IMR-90 (cell line): ENCODE data around the gene JPT2. TPM values are rescaled to one million over a fixed set of nuclear protein-coding genes. Genes with fewer than 3 reads are reported as not detected.

ENCODE experiments used
- ATAC-seq: fragments of 200-7000 bp; cut with Tn5 transposase; 2 replicates; pipeline ENCODE4 v1.9.1; 2020; ENCODE audit warnings: low read depth, mild to moderate bottlenecking, moderate library complexity
- BruUV-seq: library from RNA; stranded (reverse); fragments of 400-500 nt; replicated peaks from 2 replicates; lab custom pipeline; 2021; lab: Mats Ljungman, UMichigan
- CTCF ChIA-PET: fragments of 300-600 bp; formaldehyde crosslinking; extraction: SDS; loops from one replicate; lab custom pipeline; 2021; ENCODE audit warnings: antibody characterized with exemption; lab: Yijun Ruan, JAX
- POLR2A ChIA-PET: fragments of 300-600 bp; sonication (Branson Sonifier 250); formaldehyde crosslinking; loops from one replicate; lab custom pipeline; 2022; ENCODE audit warnings: antibody characterized with exemption; ENCODE audit not compliant: unreplicated experiment; lab: Charles Lee
- DNase-seq: peaks from one replicate; pipeline ENCODE4 v3.0.0; 2013
- H2AFZ ChIP-seq: replicated peaks from 2 replicates; pipeline ENCODE3; 2013; ENCODE audit warnings: low read length, mild to moderate bottlenecking; ENCODE audit not compliant: poor library complexity
- H2AK5ac ChIP-seq: 2 replicates; pipeline ENCODE4 v1.6.1; 2013; ENCODE audit warnings: low read depth, low read length, inconsistent platforms
- H2AK9ac ChIP-seq: replicated peaks from 2 replicates; pipeline ENCODE3; 2013; ENCODE audit warnings: mild to moderate bottlenecking, low read depth, low read length, moderate library complexity; ENCODE audit not compliant: poor library complexity
- H2BK120ac ChIP-seq: 2 replicates; pipeline ENCODE4 v1.6.1; 2013; ENCODE audit warnings: low read depth, low read length, inconsistent platforms
- H2BK15ac ChIP-seq: 3 replicates; pipeline ENCODE4 v1.6.1; 2013; ENCODE audit warnings: low read depth, low read length, inconsistent platforms
- H2BK20ac ChIP-seq: 2 replicates; pipeline ENCODE4 v1.6.1; 2013; ENCODE audit warnings: low read depth, mild to moderate bottlenecking, inconsistent platforms, low read length, moderate library complexity
- H2BK5ac ChIP-seq: 2 replicates; pipeline ENCODE4 v1.6.1; 2013; ENCODE audit warnings: mild to moderate bottlenecking, low read depth, low read length, inconsistent platforms; ENCODE audit not compliant: poor library complexity, severe bottlenecking
- H3K14ac ChIP-seq: replicated peaks from 2 replicates; pipeline ENCODE4 v1.6.1; 2013; ENCODE audit warnings: low read depth, low read length, inconsistent platforms
- H3K18ac ChIP-seq: 2 replicates; pipeline ENCODE4 v1.6.1; 2013; ENCODE audit warnings: low read depth, low read length, control low read depth
- H3K23ac ChIP-seq: 2 replicates; pipeline ENCODE4 v1.6.1; 2013; ENCODE audit warnings: low read depth, low read length, inconsistent platforms
- H3K27ac ChIP-seq: 2 replicates; pipeline ENCODE4 v1.5.1; 2013; ENCODE audit warnings: mild to moderate bottlenecking, control low read depth, low read length; ENCODE audit not compliant: insufficient read depth
- H3K27me3 ChIP-seq: 2 replicates; pipeline ENCODE4 v1.6.1; 2013; ENCODE audit warnings: low read length; ENCODE audit not compliant: control insufficient read depth, insufficient read depth
- H3K36me3 ChIP-seq: 2 replicates; pipeline ENCODE4 v1.6.1; 2013; ENCODE audit warnings: low read length, mixed read lengths; ENCODE audit not compliant: control insufficient read depth, insufficient read depth
- H3K4ac ChIP-seq: 2 replicates; pipeline ENCODE4 v1.6.1; 2013; ENCODE audit warnings: low read depth, low read length, inconsistent platforms
- H3K4me1 ChIP-seq: 2 replicates; pipeline ENCODE4 v1.6.1; 2013; ENCODE audit warnings: low read length, mixed read lengths; ENCODE audit not compliant: control insufficient read depth, insufficient read depth
- H3K4me2 ChIP-seq: 2 replicates; pipeline ENCODE4 v1.6.1; 2013; ENCODE audit warnings: low read depth, mild to moderate bottlenecking, control low read depth, low read length, moderate library complexity
- H3K4me3 ChIP-seq: 2 replicates; pipeline ENCODE4 v1.5.1; 2013; ENCODE audit warnings: low read depth, mild to moderate bottlenecking, control low read depth, low read length, moderate library complexity; ENCODE audit not compliant: insufficient read depth
- H3K56ac ChIP-seq: 2 replicates; pipeline ENCODE4 v1.6.1; 2013; ENCODE audit warnings: low read length, inconsistent platforms; ENCODE audit not compliant: insufficient read depth; ENCODE audit errors: extremely low read depth
- H3K79me1 ChIP-seq, 2 experiments: 2 replicates each; pipeline ENCODE4 v1.6.1; 2013; ENCODE audit warnings: low read length in 2 of 2, inconsistent platforms in 1 of 2, low read depth in 1 of 2
- H3K9ac ChIP-seq: 2 replicates; pipeline ENCODE4 v1.6.1; 2013; ENCODE audit warnings: low read depth, low read length, control low read depth
- H3K9me1 ChIP-seq: 2 replicates; pipeline ENCODE4 v1.6.1; 2013; ENCODE audit warnings: low read length, inconsistent platforms; ENCODE audit not compliant: insufficient read depth
- H3K9me3 ChIP-seq: 2 replicates; pipeline ENCODE4 v1.6.1; 2013; ENCODE audit warnings: low read length; ENCODE audit not compliant: control insufficient read depth, insufficient read depth
- H4K20me1 ChIP-seq: 2 replicates; pipeline ENCODE4 v1.6.1; 2013; ENCODE audit warnings: low read length, inconsistent platforms; ENCODE audit not compliant: insufficient read depth
- H4K5ac ChIP-seq: 2 replicates; pipeline ENCODE4 v1.6.1; 2013; ENCODE audit warnings: mild to moderate bottlenecking, low read depth, low read length, control low read depth
- H4K8ac ChIP-seq, 2 experiments: 2 replicates each; pipeline ENCODE4 v1.6.1; 2013; ENCODE audit warnings: low read depth in 2 of 2, low read length in 2 of 2, control low read depth in 1 of 2, inconsistent platforms in 1 of 2
- H4K91ac ChIP-seq: 2 replicates; pipeline ENCODE4 v1.6.1; 2013; ENCODE audit warnings: low read depth, low read length, inconsistent platforms; ENCODE audit not compliant: insufficient read depth
- BHLHE40 ChIP-seq: fragments of 150-350 bp; IDR thresholded peaks from 2 replicates; pipeline ENCODE4 v1.6.1; 2016; ENCODE audit warnings: mild to moderate bottlenecking, low read depth, low read length
- CEBPB ChIP-seq: IDR thresholded peaks from 2 replicates; pipeline ENCODE4 v1.6.1; 2012; ENCODE audit warnings: low read depth, low read length, improper control_type of control experiment
- CHD1 ChIP-seq: IDR thresholded peaks from 2 replicates; pipeline ENCODE4 v1.6.1; 2012; ENCODE audit warnings: low read depth, low read length, improper control_type of control experiment
- FOS ChIP-seq: fragments of 150-350 bp; IDR thresholded peaks from 2 replicates; pipeline ENCODE4 v1.6.1; 2016; ENCODE audit warnings: low read depth, low read length
- MAFK ChIP-seq: IDR thresholded peaks from 2 replicates; pipeline ENCODE4 v1.6.1; 2012; ENCODE audit warnings: low read depth, low read length, improper control_type of control experiment
- MAZ ChIP-seq: IDR thresholded peaks from 2 replicates; pipeline ENCODE4 v1.6.1; 2012; ENCODE audit warnings: low read depth, mild to moderate bottlenecking, low read length, improper control_type of control experiment, moderate library complexity, borderline replicate concordance
- MXI1 ChIP-seq: IDR thresholded peaks from 2 replicates; pipeline ENCODE4 v1.6.1; 2012; ENCODE audit warnings: low read depth, mild to moderate bottlenecking, low read length, moderate library complexity, borderline replicate concordance
- NFE2L2 ChIP-seq: fragments of 150-350 bp; IDR thresholded peaks from 2 replicates; pipeline ENCODE4 v1.6.1; 2016; ENCODE audit warnings: low read depth, mild to moderate bottlenecking, low read length
- POLR2A ChIP-seq: IDR thresholded peaks from 2 replicates; pipeline ENCODE4 v1.6.1; 2012; ENCODE audit warnings: mild to moderate bottlenecking, low read depth, low read length
- RAD21 ChIP-seq: IDR thresholded peaks from 2 replicates; pipeline ENCODE4 v1.6.1; 2012; ENCODE audit warnings: low read length, improper control_type of control experiment
- RCOR1 ChIP-seq: IDR thresholded peaks from 2 replicates; pipeline ENCODE4 v1.6.1; 2012; ENCODE audit warnings: mild to moderate bottlenecking, low read length, improper control_type of control experiment; ENCODE audit not compliant: insufficient replicate concordance
- RFX5 ChIP-seq: IDR thresholded peaks from 2 replicates; pipeline ENCODE4 v1.8.0; 2012; ENCODE audit warnings: low read depth, mild to moderate bottlenecking, low read length, moderate library complexity
- SMC3 ChIP-seq: fragments of 150-350 bp; IDR thresholded peaks from 2 replicates; pipeline ENCODE4 v1.6.1; 2016; ENCODE audit warnings: low read depth, mild to moderate bottlenecking, antibody characterized with exemption, low read length, moderate library complexity
- WGBS, 2 experiments: methylation state at CpG; one replicate each; pipeline versions ENCODE4 v1.1.5 to v1.1.7; 2013; ENCODE audit warnings: missing lambda C conversion rate in 2 of 2; ENCODE audit not compliant: insufficient read length in 1 of 2; ENCODE audit errors: extremely low coverage in 2 of 2; 5-methylcytosine and 5-hydroxymethylcytosine counted together
- dilution Hi-C: fragments of 300-500 bp; cut with HindIII; formaldehyde crosslinking; loops from one replicate; pipeline ENCODE4 v1.14.3; 2018; ENCODE audit warnings: low sequenced_read_pairs; ENCODE audit not compliant: unreplicated experiment
- in situ Hi-C: fragments of 300-500 bp; cut with MboI; formaldehyde crosslinking; loops from 3 replicates; pipeline ENCODE4 v1.14.3; 2019; ENCODE audit warnings: low sequenced_read_pairs, inconsistent platforms, mixed read lengths
- intact Hi-C: fragments of 100-400 bp; cut with micrococcal nuclease; formaldehyde crosslinking; loops from 2 replicates; pipeline ENCODE4 v1.10.0; 2022
- polyA plus RNA-seq, 3 experiments: library from polyadenylated mRNA; depleted of rRNA; stranded (reverse); fragments of >200 nt; gene quantifications; 2 replicates each; pipeline ENCODE4 v1.2.3, GENCODE V29; 2012; ENCODE audit warnings: low replicate concordance in 1 of 3
- total RNA-seq: library from RNA; depleted of rRNA; stranded (reverse); fragments of >200 nt; gene quantifications from 2 replicates; pipeline ENCODE4 v1.2.3, GENCODE V29; 2012
- TF ChIP-seq, protein P1 (sequence below): fragments of 150-350 bp; IDR thresholded peaks from 2 replicates; pipeline ENCODE4 v1.6.1; 2017; ENCODE audit warnings: mild to moderate bottlenecking, antibody characterized with exemption, low read length, low read depth
- TF ChIP-seq, protein P2 (sequence below): fragments of 150-350 bp; IDR thresholded peaks from 2 replicates; pipeline ENCODE4 v1.6.1; 2016; ENCODE audit warnings: low read depth, mild to moderate bottlenecking, low read length, moderate library complexity, borderline replicate concordance
- TF ChIP-seq, protein P3 (sequence below): conservative IDR thresholded peaks from 2 replicates; pipeline ENCODE4 v1.5.1; 2012; ENCODE audit warnings: mild to moderate bottlenecking, low read depth, low read length, improper control_type of control experiment

The JPT2 gene
- total and polyA plus RNA-seq, 2 of the 4 experiments (the other 2 are of a cell fraction) = 40.0 to 41.5 TPM

DNA sequence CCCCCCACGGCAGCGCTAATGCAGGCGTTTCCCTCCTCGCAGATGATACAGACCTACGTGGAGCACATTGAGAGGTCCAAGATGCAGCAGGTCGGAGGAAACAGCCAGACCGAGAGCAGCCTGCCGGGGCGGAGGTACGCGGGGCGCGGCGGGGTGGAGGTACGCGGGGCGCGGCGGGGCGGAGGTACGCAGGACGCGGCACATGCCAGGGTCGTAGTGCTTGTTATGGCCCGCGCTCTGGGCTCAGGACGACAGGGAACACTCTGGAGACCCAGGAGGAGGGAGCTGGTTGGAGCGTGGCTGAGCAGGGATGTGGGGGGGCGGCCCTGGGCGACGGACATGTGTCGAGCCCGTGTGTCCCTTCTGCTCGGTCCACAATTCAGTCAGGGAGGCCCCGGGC, 51.4 kb downstream of the JPT2 start:
- no peak overlapping the region for H3K56ac ChIP-seq
- H4K91ac ChIP-seq = no peak overlapping the region
- no peak overlapping the region for H2AFZ ChIP-seq
- no peak overlapping the region for H2BK120ac ChIP-seq
- BruUV-seq = no TSS peak
- no peaks in the 10 kb centered on the region for H3K27me3 ChIP-seq
- 96% methylated on average over 24 of the region's 35 CpGs; no CpG with 5 or more reads in 1 of the 2 experiments for WGBS, 2 experiments
- no peak overlapping the region for H2BK5ac ChIP-seq
- H3K9me1 ChIP-seq = peaks cover 4% of the 10 kb centered on the region; the same call in 1 of the 2 replicates
- H3K9ac ChIP-seq = no peak overlapping the region
- no peak overlapping the region for H3K14ac ChIP-seq
- dilution Hi-C loops (no loop called here), intact Hi-C loops (no loop called here), in situ Hi-C loops (no loop called here)
- no peak overlapping the region for H4K5ac ChIP-seq
- no peak overlapping the region for H3K4me3 ChIP-seq
- H3K4me2 ChIP-seq = no peak overlapping the region
- no peak overlapping the region for H4K8ac ChIP-seq
- H3K4ac ChIP-seq = no peak overlapping the region
- H4K20me1 ChIP-seq = peaks cover 24% of the 10 kb centered on the region
- H2AK5ac ChIP-seq = no peak overlapping the region
- no peaks in the 10 kb centered on the region for H3K9me3 ChIP-seq
- no peak overlapping the region for H3K18ac ChIP-seq
- no peak for ATAC-seq
- H2BK15ac ChIP-seq = no peak overlapping the region
- DNase-seq = no peak
- H3K23ac ChIP-seq = no peak overlapping the region
- H3K36me3 ChIP-seq = peaks cover 67% of the 10 kb centered on the region
- POLR2A ChIA-PET = no interaction called here
- no peaks in the 10 kb centered on the region for H3K4me1 ChIP-seq
- H3K27ac ChIP-seq = no peak overlapping the region
- CTCF ChIA-PET = no interaction called here
- H3K79me1 ChIP-seq = peaks cover 12 to 47% of the 10 kb centered on the region in 2 experiments; a peak in 3 of 4 replicates
- no peak overlapping the region for H2BK20ac ChIP-seq
- no peak overlapping the region for H2AK9ac ChIP-seq
- TF ChIP-seq RAD21 = no peak
- no peak for TF ChIP-seq MAFK
- TF ChIP-seq FOS = no peak
- TF ChIP-seq CEBPB = no peak
- TF ChIP-seq, protein P1, sequence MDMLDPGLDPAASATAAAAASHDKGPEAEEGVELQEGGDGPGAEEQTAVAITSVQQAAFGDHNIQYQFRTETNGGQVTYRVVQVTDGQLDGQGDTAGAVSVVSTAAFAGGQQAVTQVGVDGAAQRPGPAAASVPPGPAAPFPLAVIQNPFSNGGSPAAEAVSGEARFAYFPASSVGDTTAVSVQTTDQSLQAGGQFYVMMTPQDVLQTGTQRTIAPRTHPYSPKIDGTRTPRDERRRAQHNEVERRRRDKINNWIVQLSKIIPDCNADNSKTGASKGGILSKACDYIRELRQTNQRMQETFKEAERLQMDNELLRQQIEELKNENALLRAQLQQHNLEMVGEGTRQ = no peak
- no peak for TF ChIP-seq SMC3
- TF ChIP-seq RCOR1 = no peak
- TF ChIP-seq, protein P2, sequence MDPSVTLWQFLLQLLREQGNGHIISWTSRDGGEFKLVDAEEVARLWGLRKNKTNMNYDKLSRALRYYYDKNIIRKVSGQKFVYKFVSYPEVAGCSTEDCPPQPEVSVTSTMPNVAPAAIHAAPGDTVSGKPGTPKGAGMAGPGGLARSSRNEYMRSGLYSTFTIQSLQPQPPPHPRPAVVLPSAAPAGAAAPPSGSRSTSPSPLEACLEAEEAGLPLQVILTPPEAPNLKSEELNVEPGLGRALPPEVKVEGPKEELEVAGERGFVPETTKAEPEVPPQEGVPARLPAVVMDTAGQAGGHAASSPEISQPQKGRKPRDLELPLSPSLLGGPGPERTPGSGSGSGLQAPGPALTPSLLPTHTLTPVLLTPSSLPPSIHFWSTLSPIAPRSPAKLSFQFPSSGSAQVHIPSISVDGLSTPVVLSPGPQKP = no peak
- no peak for TF ChIP-seq BHLHE40
- TF ChIP-seq NFE2L2 = no peak
- no peak for TF ChIP-seq POLR2A
- TF ChIP-seq CHD1 = no peak
- TF ChIP-seq, protein P3, sequence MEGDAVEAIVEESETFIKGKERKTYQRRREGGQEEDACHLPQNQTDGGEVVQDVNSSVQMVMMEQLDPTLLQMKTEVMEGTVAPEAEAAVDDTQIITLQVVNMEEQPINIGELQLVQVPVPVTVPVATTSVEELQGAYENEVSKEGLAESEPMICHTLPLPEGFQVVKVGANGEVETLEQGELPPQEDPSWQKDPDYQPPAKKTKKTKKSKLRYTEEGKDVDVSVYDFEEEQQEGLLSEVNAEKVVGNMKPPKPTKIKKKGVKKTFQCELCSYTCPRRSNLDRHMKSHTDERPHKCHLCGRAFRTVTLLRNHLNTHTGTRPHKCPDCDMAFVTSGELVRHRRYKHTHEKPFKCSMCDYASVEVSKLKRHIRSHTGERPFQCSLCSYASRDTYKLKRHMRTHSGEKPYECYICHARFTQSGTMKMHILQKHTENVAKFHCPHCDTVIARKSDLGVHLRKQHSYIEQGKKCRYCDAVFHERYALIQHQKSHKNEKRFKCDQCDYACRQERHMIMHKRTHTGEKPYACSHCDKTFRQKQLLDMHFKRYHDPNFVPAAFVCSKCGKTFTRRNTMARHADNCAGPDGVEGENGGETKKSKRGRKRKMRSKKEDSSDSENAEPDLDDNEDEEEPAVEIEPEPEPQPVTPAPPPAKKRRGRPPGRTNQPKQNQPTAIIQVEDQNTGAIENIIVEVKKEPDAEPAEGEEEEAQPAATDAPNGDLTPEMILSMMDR = no peak
- no peak for TF ChIP-seq MXI1
- no peak for TF ChIP-seq MAZ
- no peak for TF ChIP-seq RFX5
